Skeletal muscle tissue (tissue), 4 donors: Measurements from ENCODE around the gene HCRTR1. TPM values are rescaled to one million over a fixed set of nuclear protein-coding genes. Genes with fewer than 3 reads are reported as not detected.

Experiments
- H3K27ac ChIP-seq: one replicate; pipeline ENCODE4 v1.7.0; 2013; ENCODE audit warnings: mild to moderate bottlenecking, low read depth, low read length, inconsistent platforms
- H3K27me3 ChIP-seq, 3 donors: one replicate each; pipeline ENCODE4 v1.7.0; 2013; ENCODE audit warnings: low read length in 3 of 3; ENCODE audit not compliant: control insufficient read depth in 3 of 3, insufficient read depth in 3 of 3
- H3K36me3 ChIP-seq, 3 donors: one replicate each; pipeline ENCODE4 v1.7.0; 2013; ENCODE audit warnings: low read length in 3 of 3; ENCODE audit not compliant: control insufficient read depth in 3 of 3, insufficient read depth in 3 of 3
- H3K4me1 ChIP-seq, 3 donors: one replicate each; pipeline ENCODE4 v1.7.0; 2013; ENCODE audit warnings: low read length in 3 of 3, mild to moderate bottlenecking in 3 of 3; ENCODE audit not compliant: control insufficient read depth in 3 of 3, insufficient read depth in 3 of 3
- H3K4me3 ChIP-seq, 3 donors: one replicate each; pipeline ENCODE4 v1.7.0; 2013; ENCODE audit warnings: low read length in 3 of 3
- H3K9ac ChIP-seq, 3 donors: one replicate each; pipeline ENCODE4 v1.7.0; 2013; ENCODE audit warnings: low read length in 3 of 3, mild to moderate bottlenecking in 3 of 3, moderate library complexity in 2 of 3, low read depth in 1 of 3
- H3K9me3 ChIP-seq, 3 donors: one replicate each; pipeline ENCODE4 v1.7.0; 2013; ENCODE audit warnings: low read length in 3 of 3; ENCODE audit not compliant: control insufficient read depth in 3 of 3
- total RNA-seq: library from RNA; depleted of rRNA; stranded (reverse); fragments of >200 nt; gene quantifications from one replicate; pipeline ENCODE4 v1.2.3, GENCODE V29; 2014
- donor health status: Osteomylitis.

Gene HCRTR1
- total RNA-seq, 1 donor from 2014 or later, result not detected

DNA sequence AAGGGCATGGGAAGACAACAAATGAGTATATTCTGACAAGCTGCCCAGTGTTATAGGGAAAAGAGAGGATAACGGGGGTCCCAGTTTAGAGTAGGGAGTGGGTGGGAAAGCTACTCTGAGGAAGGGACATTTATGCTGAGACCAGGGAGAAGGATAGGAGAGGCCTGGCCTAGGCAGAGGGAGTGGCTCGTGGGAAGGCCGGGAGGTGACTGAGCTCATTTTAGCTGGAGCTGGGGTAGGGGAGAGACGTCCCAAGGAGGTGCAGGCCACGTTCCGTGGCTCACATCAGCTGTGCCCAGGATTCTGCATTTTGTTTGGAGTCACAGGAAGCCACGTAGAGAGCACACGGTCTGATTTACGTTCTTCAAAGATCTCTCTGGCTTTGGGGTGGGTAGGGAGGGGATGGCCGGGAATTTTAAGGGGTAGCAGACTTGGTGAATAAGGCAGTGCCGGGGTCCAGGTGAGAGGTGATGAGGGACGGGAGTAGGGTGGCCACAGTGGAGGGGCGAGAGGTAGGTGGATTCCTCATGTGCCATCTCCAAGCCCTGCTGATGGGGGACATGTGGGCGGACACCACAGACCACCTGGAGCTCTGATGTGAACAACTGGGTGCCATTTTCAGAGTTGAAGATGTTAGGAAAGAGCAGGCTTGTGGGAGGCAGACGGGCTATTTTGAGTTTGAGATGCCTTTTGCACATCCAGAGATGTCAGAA, 36.4 kb upstream of the HCRTR1 start:
- Histone ChIP-seq H3K4me1 (peaks cover 33 to 50% (median 41%) of the 10 kb centered on the region in 3 donors), H3K36me3 (peaks cover 0 to 13% (median 7%) of the 10 kb centered on the region in 3 donors), H3K27ac (peak overlapping the region; percentile 74), H3K27me3 (peaks cover 0 to 15% (median 13%) of the 10 kb centered on the region in 3 donors), H3K9me3 (no peaks in the 10 kb centered on the region), H3K9ac (peak overlapping the region; percentile 45 to 70 (median 51)), H3K4me3 (peak overlapping the region; percentile 32 to 48 (median 47))

DNA sequence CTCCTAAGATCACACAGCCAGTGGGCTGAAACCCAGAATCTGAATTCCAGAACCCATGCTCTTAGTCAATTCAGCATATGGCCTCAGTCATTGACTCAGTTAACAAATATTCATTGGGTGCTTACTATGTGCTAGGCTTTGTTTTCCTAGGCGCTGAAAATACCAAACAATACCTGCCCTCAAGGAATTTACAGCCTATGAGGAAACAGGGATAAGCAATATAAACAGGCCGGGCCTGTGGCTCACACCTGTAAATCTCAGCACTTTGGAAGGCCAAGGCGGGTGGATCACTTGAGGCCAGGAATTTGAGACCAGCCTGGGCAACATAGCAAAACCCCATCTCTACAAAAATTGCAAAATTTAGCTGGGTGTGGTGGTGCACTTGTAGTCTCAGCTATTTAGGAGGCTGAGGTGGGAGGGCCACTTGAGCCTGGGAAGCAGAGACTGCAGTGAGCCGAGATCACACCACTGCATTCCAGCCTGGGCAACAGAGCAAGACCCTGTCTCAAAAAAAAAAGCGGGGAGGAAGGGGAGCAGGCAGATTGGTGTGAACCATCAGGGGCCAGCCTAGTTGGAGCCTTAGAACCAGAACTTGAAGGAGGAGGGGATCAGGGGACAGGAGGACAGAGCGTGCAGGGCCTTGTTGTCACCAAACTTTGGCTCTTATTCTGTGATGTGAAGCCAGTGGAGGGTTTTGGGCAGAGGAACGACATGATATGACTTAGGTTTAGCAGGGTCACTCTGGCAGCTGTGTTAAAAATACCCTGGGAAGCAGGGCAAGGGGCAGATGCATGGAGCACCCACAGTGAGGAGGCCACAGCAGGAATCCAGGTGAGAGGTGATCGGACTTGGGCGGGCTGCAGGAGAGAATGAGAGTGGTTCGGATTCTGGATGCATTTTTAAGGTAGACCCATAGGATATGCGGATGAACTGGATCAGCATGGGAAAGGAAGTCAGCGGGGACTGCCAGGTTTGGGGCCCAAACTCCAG, 35.4 kb upstream of the HCRTR1 start:
- Histone ChIP-seq H3K9me3 (no peaks in the 10 kb centered on the region), H3K4me3 (peak overlapping the region in 2 of 3 donors; percentile 29 to 41), H3K9ac (peak overlapping the region in 1 of 3 donors; percentile 70), H3K27ac (peak overlapping the region; percentile 74), H3K36me3 (peaks cover 0 to 13% (median 7%) of the 10 kb centered on the region in 3 donors), H3K27me3 (peaks cover 0 to 8% (median 5%) of the 10 kb centered on the region in 3 donors), H3K4me1 (peaks cover 34 to 49% (median 45%) of the 10 kb centered on the region in 3 donors)

GRCh38 chr1:31583082-31583994, 34.2 kb upstream of the HCRTR1 start:
- Histone ChIP-seq H3K4me3 (peak overlapping the region in 1 of 3 donors; percentile 49), H3K27me3 (peaks cover 0 to 12% (median 4%) of the 10 kb centered on the region in 3 donors), H3K9me3 (no peaks in the 10 kb centered on the region), H3K4me1 (peaks cover 42 to 57% (median 56%) of the 10 kb centered on the region in 3 donors), H3K27ac (peak overlapping the region; percentile 64), H3K36me3 (peaks cover 0 to 13% (median 7%) of the 10 kb centered on the region in 3 donors), H3K9ac (peak overlapping the region in 2 of 3 donors; percentile 37 to 70)

DNA sequence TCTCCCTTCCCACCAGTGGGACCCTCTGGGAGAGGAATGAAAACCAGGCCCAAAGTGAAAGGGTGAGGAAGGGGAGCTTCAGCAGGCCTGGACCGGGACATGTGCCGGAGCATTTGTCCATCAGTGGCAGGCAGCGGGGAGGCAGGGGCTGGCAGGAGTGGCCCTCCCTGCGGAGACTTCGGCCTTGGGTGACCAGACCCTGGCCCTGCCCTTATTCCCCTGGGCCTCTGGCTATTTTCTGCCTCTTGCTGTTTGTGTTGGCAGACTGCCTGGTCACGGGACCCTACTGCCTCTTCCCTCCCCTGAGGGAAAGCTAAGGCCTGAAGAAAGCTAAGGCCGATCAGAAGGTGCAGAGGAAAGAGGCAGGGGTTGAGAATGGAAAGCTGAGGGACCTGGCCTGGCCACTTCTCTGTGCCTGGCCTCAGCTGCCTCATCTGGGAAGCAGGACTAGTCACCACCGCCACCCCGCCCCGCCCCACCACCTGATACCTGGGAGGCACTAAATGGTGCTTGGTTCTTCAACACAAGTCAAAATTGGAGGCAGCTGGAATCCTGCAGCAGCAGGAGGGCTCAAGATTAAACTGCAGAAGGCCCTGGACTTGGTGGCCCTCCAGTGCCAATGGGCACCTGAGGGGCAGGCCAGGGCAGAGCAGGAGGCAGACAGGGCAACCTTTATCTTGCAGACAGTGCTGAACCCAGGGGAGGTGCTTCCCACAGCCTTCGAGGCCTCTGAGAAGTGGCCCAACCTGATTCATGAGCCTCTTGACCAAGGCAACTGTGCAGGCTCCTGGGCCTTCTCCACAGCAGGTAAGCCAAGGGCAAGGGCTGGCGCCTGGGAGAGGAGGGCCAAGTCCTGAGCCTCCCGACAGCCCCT, 33.3 kb upstream of the HCRTR1 start:
- H3K27me3 ChIP-seq, result peaks cover 0 to 16% (median 6%) of the 10 kb centered on the region in 3 donors
- H3K4me1 ChIP-seq, result peaks cover 42 to 60% (median 60%) of the 10 kb centered on the region in 3 donors
- peak overlapping the region; percentile 64 for H3K27ac ChIP-seq
- H3K36me3 ChIP-seq, result peaks cover 0 to 13% (median 7%) of the 10 kb centered on the region in 3 donors
- H3K9me3 ChIP-seq, result no peaks in the 10 kb centered on the region
- H3K4me3 ChIP-seq, result peak overlapping the region in 1 of 3 donors; percentile 49
- peak overlapping the region in 2 of 3 donors; percentile 43 to 70 for H3K9ac ChIP-seq

DNA sequence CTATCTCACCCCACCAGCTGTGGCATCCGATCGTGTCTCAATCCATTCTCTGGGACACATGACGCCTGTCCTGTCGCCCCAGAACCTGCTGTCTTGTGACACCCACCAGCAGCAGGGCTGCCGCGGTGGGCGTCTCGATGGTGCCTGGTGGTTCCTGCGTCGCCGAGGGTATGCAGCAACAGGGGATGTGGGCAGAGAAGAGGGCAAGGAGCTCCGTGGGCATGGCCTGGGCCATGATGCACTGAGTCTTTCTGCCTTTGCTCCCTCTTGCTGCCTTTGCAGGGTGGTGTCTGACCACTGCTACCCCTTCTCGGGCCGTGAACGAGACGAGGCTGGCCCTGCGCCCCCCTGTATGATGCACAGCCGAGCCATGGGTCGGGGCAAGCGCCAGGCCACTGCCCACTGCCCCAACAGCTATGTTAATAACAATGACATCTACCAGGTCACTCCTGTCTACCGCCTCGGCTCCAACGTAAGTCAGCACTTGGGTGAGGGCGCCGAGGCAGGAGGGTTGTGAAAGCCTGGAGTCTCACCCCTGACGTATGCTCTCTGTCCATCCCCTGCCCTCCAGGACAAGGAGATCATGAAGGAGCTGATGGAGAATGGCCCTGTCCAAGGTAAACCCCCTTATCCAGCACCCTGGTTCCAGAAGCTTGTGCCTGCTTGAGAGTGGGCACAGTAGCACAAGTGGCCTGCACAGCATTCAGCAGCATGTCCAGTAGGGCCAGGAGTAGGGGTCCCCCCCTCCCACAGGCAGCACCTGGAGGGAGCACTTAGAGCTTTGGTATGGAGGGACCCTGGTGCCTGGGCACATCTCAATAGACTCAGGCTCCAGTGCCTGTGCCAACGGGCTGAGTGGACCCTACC, 32.4 kb upstream of the HCRTR1 start:
- H3K9ac ChIP-seq, result peak overlapping the region in 2 of 3 donors; percentile 43 to 70
- no peaks in the 10 kb centered on the region for H3K9me3 ChIP-seq
- H3K27me3 ChIP-seq, result peaks cover 0 to 16% (median 6%) of the 10 kb centered on the region in 3 donors
- H3K4me3 ChIP-seq, result peak overlapping the region in 1 of 3 donors; percentile 45
- H3K36me3 ChIP-seq, result peaks cover 0 to 13% (median 7%) of the 10 kb centered on the region in 3 donors
- H3K4me1 ChIP-seq, result peaks cover 42 to 62% (median 60%) of the 10 kb centered on the region in 3 donors
- peak overlapping the region; percentile 64 for H3K27ac ChIP-seq

DNA sequence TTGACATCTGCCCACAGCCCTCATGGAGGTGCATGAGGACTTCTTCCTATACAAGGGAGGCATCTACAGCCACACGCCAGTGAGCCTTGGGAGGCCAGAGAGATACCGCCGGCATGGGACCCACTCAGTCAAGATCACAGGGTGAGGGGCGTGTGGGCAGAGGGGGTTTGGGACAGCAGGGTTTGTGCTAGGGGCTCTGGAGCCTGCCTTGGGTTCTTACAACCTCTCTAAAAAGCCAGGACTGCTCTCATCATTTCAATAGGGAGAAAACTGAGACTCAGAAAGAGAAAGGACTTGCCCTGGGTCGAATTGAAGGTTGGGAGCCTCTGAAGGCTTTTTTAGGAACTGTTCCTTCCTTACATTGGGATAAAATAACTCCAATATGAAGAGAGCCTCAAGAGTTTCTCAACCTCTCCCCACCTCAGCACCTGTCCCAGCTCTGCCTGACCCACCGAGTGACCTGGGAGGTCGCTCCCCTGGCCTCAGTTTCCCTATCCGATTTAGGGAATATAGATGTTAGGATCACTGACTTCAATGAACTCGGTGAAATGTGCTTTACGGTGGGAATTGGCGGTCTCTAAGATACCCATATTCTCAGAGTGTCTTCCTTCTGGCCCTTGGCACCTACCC, 31.6 kb upstream of the HCRTR1 start:
- Histone ChIP-seq H3K4me3 (no peak overlapping the region), H3K36me3 (peaks cover 0 to 13% (median 7%) of the 10 kb centered on the region in 3 donors), H3K9ac (peak overlapping the region in 1 of 3 donors; percentile 70), H3K27ac (peak overlapping the region; percentile 12), H3K27me3 (peaks cover 0 to 16% (median 6%) of the 10 kb centered on the region in 3 donors), H3K9me3 (no peaks in the 10 kb centered on the region), H3K4me1 (peaks cover 42 to 62% (median 56%) of the 10 kb centered on the region in 3 donors)

GRCh38 chr1:31586376-31587327, 30.8 kb upstream of the HCRTR1 start:
- Histone ChIP-seq H3K9me3 (no peaks in the 10 kb centered on the region), H3K27ac (no peak overlapping the region)

More at GRCh38 chr1:31586376-31587327, 30.8 kb upstream of the HCRTR1 start:
- Histone ChIP-seq H3K4me3 (no peak overlapping the region), H3K27me3 (peaks cover 0 to 16% (median 6%) of the 10 kb centered on the region in 3 donors), H3K9ac (no peak overlapping the region), H3K4me1 (peaks cover 37 to 61% (median 53%) of the 10 kb centered on the region in 3 donors), H3K36me3 (peaks cover 0 to 13% (median 7%) of the 10 kb centered on the region in 3 donors)
